ENCODE measurements around the gene CIPC.

CIPC gene

GRCh38 chr14:77153802-77154201 lies 55.7 kb downstream of the CIPC start:
- no peak for DNase-seq (ENCODE audit: low spot score)

- DNase-seq (ENCODE audit: low spot score), result no peak
Observed at GRCh38 chr14:77154421-77154820, 56.4 kb downstream of the CIPC start.

- DNase-seq (ENCODE audit: low spot score), result no peak
Observed at GRCh38 chr14:77155083-77155482, 57.0 kb downstream of the CIPC start.

- DNase-seq (ENCODE audit: low spot score), result no peak
Observed at GRCh38 chr14:77157740-77158139, 59.7 kb downstream of the CIPC start.

GRCh38 chr14:77158175-77158881 lies 60.3 kb downstream of the CIPC start:
- DNase-seq (ENCODE audit: low spot score), result no peak

GRCh38 chr14:77158882-77159255 lies 60.8 kb downstream of the CIPC start:
- no peak for DNase-seq (ENCODE audit: low spot score)

- no peak for DNase-seq (ENCODE audit: low spot score)
Observed at GRCh38 chr14:77161011-77161410, 63.0 kb downstream of the CIPC start.
